GM18526 (cell line): ENCODE data around the gene HORMAD2.

Experiments used
- POLR2A ChIP-seq: IDR thresholded peaks from 3 replicates; pipeline ENCODE4 v1.6.1; 2011; ENCODE audit not compliant: insufficient read length; ENCODE audit errors: extremely low read depth

Gene HORMAD2

GRCh38 chr22:30079952-30080533, at the start of gene HORMAD2:
TSS of gene HORMAD2 (plus strand) at chr22:30080464. CDS start at chr22:30093953, 13,489 bp downstream.
- TF ChIP-seq POLR2A, result no peak

- no peak for TF ChIP-seq POLR2A
Measured at GRCh38 chr22:30031328-30031727, 48.9 kb upstream of the HORMAD2 start.

- TF ChIP-seq POLR2A, result no peak
Measured at GRCh38 chr22:30031764-30032455, 48.4 kb upstream of the HORMAD2 start.

- no peak for TF ChIP-seq POLR2A
Measured at GRCh38 chr22:30033137-30033536, 47.1 kb upstream of the HORMAD2 start.

- no peak for TF ChIP-seq POLR2A
Measured at GRCh38 chr22:30033901-30034300, 46.4 kb upstream of the HORMAD2 start.

- no peak for TF ChIP-seq POLR2A
Measured at GRCh38 chr22:30036656-30037055, 43.6 kb upstream of the HORMAD2 start.

GRCh38 chr22:30038219-30038618, 42.0 kb upstream of the HORMAD2 start:
- TF ChIP-seq POLR2A, result no peak

- no peak for TF ChIP-seq POLR2A
Measured at GRCh38 chr22:30040499-30041260, 39.6 kb upstream of the HORMAD2 start.

- TF ChIP-seq POLR2A, result no peak
Measured at GRCh38 chr22:30041475-30041874, 38.8 kb upstream of the HORMAD2 start.

- TF ChIP-seq POLR2A, result no peak
Measured at GRCh38 chr22:30041881-30042280, 38.4 kb upstream of the HORMAD2 start.

GRCh38 chr22:30043161-30043560, 37.1 kb upstream of the HORMAD2 start:
- no peak for TF ChIP-seq POLR2A

GRCh38 chr22:30044369-30044768, 35.9 kb upstream of the HORMAD2 start:
- TF ChIP-seq POLR2A, result no peak

GRCh38 chr22:30044881-30045493, 35.3 kb upstream of the HORMAD2 start:
- no peak for TF ChIP-seq POLR2A

GRCh38 chr22:30045494-30045887, 34.8 kb upstream of the HORMAD2 start:
- no peak for TF ChIP-seq POLR2A

- no peak for TF ChIP-seq POLR2A
Measured at GRCh38 chr22:30045901-30046715, 34.2 kb upstream of the HORMAD2 start.
